Keratinocyte (primary cell): ENCODE measurements around the gene LCE3B.

Experiments used
- EZH2 ChIP-seq: IDR thresholded peaks from one replicate; pipeline ENCODE4 v1.6.1; 2012; ENCODE audit warnings: inconsistent platforms, mild to moderate bottlenecking, low read length, moderate library complexity
- TF ChIP-seq, protein P1 (sequence below), 3 experiments: IDR thresholded peaks in 1 of 3; conservative IDR thresholded peaks in 1 of 3; optimal IDR thresholded peaks in 1 of 3; 2 replicates in 2 of 3; 3 replicates in 1 of 3; pipeline versions ENCODE3 to v1.5.1; 2011; ENCODE audit warnings: low read length in 3 of 3, mild to moderate bottlenecking in 3 of 3, moderate library complexity in 2 of 3, control low read depth in 1 of 3, inconsistent platforms in 1 of 3; ENCODE audit not compliant: insufficient read depth in 2 of 3; ENCODE audit errors: extremely low read depth in 1 of 3

DNA sequence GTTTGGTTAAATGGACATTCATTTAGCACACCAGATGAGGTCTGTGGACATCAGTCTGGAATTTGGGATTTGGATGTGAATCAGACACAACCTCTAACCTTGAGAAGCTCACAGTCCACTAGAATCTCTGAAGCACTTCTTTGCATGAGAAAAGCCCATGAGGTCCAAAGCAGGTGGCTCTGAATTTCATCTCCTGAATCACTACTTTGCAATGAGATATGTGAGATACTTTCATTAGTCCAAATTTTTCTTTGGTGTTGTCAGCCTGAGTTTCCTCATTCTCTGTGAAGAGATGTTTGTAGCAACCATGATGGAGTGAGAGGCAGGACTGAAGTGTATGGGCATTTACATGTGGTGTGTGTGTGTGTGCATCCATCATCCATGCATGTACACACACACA, 33.0 kb downstream of the LCE3B start:
- TF ChIP-seq, protein P1, sequence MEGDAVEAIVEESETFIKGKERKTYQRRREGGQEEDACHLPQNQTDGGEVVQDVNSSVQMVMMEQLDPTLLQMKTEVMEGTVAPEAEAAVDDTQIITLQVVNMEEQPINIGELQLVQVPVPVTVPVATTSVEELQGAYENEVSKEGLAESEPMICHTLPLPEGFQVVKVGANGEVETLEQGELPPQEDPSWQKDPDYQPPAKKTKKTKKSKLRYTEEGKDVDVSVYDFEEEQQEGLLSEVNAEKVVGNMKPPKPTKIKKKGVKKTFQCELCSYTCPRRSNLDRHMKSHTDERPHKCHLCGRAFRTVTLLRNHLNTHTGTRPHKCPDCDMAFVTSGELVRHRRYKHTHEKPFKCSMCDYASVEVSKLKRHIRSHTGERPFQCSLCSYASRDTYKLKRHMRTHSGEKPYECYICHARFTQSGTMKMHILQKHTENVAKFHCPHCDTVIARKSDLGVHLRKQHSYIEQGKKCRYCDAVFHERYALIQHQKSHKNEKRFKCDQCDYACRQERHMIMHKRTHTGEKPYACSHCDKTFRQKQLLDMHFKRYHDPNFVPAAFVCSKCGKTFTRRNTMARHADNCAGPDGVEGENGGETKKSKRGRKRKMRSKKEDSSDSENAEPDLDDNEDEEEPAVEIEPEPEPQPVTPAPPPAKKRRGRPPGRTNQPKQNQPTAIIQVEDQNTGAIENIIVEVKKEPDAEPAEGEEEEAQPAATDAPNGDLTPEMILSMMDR (optimal IDR thresholded peaks at IDR 0.05 in 1 of 3, IDR thresholded peaks at IDR 0.05 in 1 of 3, conservative IDR thresholded peaks at IDR 0.05 in 1 of 3; ENCODE audit: extremely low read depth in 1 of 3, insufficient read depth in 2 of 3, low read length in 3 of 3): no peak
- no peak for TF ChIP-seq EZH2
